ENCODE measurements around the gene EMC6.
A peak's percentile ranks its signal among the peaks of the same experiment; 100 is the strongest.

The EMC6 gene

DNA sequence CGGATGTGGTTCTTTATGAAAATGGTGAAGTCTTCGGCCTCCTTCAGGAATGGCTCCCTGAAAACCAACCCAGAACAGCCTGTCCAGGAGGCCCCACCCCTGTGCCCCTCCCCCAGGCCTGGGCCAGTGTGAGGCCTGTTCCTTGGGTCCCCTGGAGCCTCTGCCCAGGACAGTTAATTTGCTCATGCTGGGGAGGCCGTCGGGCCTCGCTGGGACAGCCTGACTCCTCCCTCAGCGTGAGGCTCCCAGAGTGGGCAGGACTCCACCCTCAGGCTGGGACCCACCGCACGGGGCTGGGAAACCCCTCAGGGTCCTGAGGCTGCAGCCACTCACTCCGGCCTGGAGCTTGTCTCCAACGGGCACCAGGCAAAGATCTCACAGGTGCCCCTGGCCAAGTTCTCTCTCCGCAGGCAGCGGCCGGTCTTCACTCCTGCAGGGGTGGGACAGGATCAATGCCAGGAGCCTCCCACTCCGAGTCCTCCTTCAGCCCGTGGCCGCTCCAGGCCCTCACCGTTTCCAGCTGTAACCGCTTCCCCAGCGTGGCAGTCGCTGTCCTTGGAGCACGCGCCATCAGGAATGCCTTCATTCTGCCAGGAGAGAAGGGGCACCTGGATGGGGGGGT lies 21.6 kb downstream of the EMC6 start:
- H3K27ac ChIP-seq (ENCODE audit: low read depth, low read length), result peak overlapping the region; percentile 89
- H3K4me2 ChIP-seq (ENCODE audit: low read length), result peak overlapping the region; percentile 75
- H3K4me1 ChIP-seq (ENCODE audit: control insufficient read depth, low read length), result peaks cover 63% of the 10 kb centered on the region

DNA sequence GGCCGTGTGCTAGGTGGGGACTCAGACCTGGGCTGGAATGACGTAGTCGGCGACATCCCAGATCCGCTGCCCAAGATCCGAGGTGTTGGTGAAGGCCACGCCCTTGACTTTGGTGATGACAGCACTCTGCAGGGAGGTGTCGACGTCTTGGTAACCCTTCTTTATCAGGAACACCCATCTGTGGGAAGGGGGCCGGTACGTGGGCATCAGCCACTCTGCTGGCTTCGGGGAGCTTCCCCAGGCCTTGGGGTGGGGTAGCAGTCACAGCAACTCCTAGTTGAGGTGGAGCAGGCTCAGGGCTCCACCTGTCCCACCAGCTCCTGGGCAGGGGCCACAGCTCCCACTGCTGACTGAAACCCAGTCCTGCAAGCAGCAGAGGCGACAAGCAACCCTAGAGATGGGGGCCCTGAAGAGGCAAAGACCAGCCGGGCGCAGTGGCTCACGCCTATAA lies 23.0 kb downstream of the EMC6 start:
- Histone ChIP-seq H4K20me1 (ENCODE audit: control insufficient read depth, insufficient read depth, low read depth, low read length) (peaks cover 5% of the 10 kb centered on the region; the same call in 1 of the 2 replicates), H3F3A (ENCODE audit: control insufficient read depth, insufficient read depth) (peaks cover 11% of the 10 kb centered on the region), H3K4me1 (ENCODE audit: control insufficient read depth, low read length) (peaks cover 64% of the 10 kb centered on the region), H3K27ac (ENCODE audit: low read depth, low read length) (peak overlapping the region; percentile 89), H3K36me3 (ENCODE audit: control insufficient read depth, low read length) (peaks cover 63% of the 10 kb centered on the region), H3K27me3 (ENCODE audit: control insufficient read depth, low read length) (no peaks in the 10 kb centered on the region), H3K4me3 (ENCODE audit: low read length) (peak overlapping the region; percentile 32), H3K9me2 (replicated peaks; ENCODE audit: control insufficient read depth, low read length) (no peaks in the 10 kb centered on the region), H3K4me2 (ENCODE audit: low read length) (peak overlapping the region; percentile 75), H3K79me2 (ENCODE audit: control insufficient read depth, low read length) (peaks cover 71% of the 10 kb centered on the region), H3K9me3 (ENCODE audit: control insufficient read depth, insufficient read depth, low read length) (no peaks in the 10 kb centered on the region)
- TF ChIP-seq, protein P1, sequence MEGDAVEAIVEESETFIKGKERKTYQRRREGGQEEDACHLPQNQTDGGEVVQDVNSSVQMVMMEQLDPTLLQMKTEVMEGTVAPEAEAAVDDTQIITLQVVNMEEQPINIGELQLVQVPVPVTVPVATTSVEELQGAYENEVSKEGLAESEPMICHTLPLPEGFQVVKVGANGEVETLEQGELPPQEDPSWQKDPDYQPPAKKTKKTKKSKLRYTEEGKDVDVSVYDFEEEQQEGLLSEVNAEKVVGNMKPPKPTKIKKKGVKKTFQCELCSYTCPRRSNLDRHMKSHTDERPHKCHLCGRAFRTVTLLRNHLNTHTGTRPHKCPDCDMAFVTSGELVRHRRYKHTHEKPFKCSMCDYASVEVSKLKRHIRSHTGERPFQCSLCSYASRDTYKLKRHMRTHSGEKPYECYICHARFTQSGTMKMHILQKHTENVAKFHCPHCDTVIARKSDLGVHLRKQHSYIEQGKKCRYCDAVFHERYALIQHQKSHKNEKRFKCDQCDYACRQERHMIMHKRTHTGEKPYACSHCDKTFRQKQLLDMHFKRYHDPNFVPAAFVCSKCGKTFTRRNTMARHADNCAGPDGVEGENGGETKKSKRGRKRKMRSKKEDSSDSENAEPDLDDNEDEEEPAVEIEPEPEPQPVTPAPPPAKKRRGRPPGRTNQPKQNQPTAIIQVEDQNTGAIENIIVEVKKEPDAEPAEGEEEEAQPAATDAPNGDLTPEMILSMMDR (IDR thresholded peaks at IDR 0.05; ENCODE audit: low read depth, low read length, poor library complexity, severe bottlenecking), result peak; percentile 36
- TF ChIP-seq EZH2phosphoT487 (IDR thresholded peaks at IDR 0.05; ENCODE audit: borderline replicate concordance, low read length), result no peak

More for the DNA sequence above, 21.6 kb downstream of the EMC6 start:
- H3K4me3 ChIP-seq (ENCODE audit: low read length), result peak overlapping the region; percentile 32
- H3K36me3 ChIP-seq (ENCODE audit: control insufficient read depth, low read length), result peaks cover 59% of the 10 kb centered on the region
- H3K9me2 ChIP-seq (replicated peaks; ENCODE audit: control insufficient read depth, low read length), result no peaks in the 10 kb centered on the region
- peaks cover 5% of the 10 kb centered on the region; the same call in 1 of the 2 replicates for H4K20me1 ChIP-seq (ENCODE audit: control insufficient read depth, insufficient read depth, low read depth, low read length)
- H3K27me3 ChIP-seq (ENCODE audit: control insufficient read depth, low read length), result no peaks in the 10 kb centered on the region
- no peak for TF ChIP-seq EZH2phosphoT487 (IDR thresholded peaks at IDR 0.05; ENCODE audit: borderline replicate concordance, low read length)
- TF ChIP-seq, protein P1 (IDR thresholded peaks at IDR 0.05; ENCODE audit: low read depth, low read length, poor library complexity, severe bottlenecking), result no peak
- no peaks in the 10 kb centered on the region for H3K9me3 ChIP-seq (ENCODE audit: control insufficient read depth, insufficient read depth, low read length)
- H3F3A ChIP-seq (ENCODE audit: control insufficient read depth, insufficient read depth), result peaks cover 13% of the 10 kb centered on the region
- H3K79me2 ChIP-seq (ENCODE audit: control insufficient read depth, low read length), result peaks cover 63% of the 10 kb centered on the region

DNA sequence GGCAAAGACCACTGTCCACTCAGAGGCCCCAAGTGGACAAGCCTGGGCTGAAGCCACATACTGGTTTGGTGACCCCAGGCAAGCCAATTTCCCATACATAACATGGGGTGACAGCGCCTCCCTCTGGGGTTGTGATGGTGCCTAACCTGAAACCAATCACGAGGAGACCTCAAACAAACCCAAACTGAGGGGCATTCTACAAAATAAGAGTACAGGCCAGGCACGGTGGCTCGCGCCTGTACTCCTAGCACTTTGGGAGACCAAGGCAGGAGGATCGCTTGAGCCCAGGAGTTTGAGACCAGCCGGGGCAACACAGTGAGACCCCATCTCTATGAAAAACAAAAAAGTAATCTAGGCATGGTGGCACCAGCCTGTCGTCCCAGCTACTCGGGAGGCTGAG lies 23.7 kb downstream of the EMC6 start:
- Histone ChIP-seq H3K27me3 (ENCODE audit: control insufficient read depth, low read length) (no peaks in the 10 kb centered on the region), H4K20me1 (ENCODE audit: control insufficient read depth, insufficient read depth, low read depth, low read length) (peaks cover 5% of the 10 kb centered on the region; the same call in 1 of the 2 replicates), H3K4me2 (ENCODE audit: low read length) (peak overlapping the region; percentile 57), H3K36me3 (ENCODE audit: control insufficient read depth, low read length) (peaks cover 63% of the 10 kb centered on the region), H3K9me2 (replicated peaks; ENCODE audit: control insufficient read depth, low read length) (no peaks in the 10 kb centered on the region), H3K79me2 (ENCODE audit: control insufficient read depth, low read length) (peaks cover 71% of the 10 kb centered on the region), H3F3A (ENCODE audit: control insufficient read depth, insufficient read depth) (peaks cover 11% of the 10 kb centered on the region), H3K27ac (ENCODE audit: low read depth, low read length) (peak overlapping the region; percentile 49), H3K9me3 (ENCODE audit: control insufficient read depth, insufficient read depth, low read length) (no peaks in the 10 kb centered on the region), H3K4me1 (ENCODE audit: control insufficient read depth, low read length) (peaks cover 71% of the 10 kb centered on the region), H3K4me3 (ENCODE audit: low read length) (peak overlapping the region; percentile 71)
- TF ChIP-seq, protein P1 (IDR thresholded peaks at IDR 0.05; ENCODE audit: low read depth, low read length, poor library complexity, severe bottlenecking), result peak; percentile 44
- no peak for TF ChIP-seq EZH2phosphoT487 (IDR thresholded peaks at IDR 0.05; ENCODE audit: borderline replicate concordance, low read length)

All from DOHH2 (cell line).